K562 (cell line): ENCODE measurements around the gene SERPIND1. TPM values are rescaled to one million over a fixed set of nuclear protein-coding genes. Genes with fewer than 3 reads are reported as not detected.

Experiments
- ATAC-seq: fragments of 200-7000 bp; cut with Tn5 transposase; 3 replicates; pipeline ENCODE4 v1.9.1; 2020; ENCODE audit warnings: moderate library complexity
- BruUV-seq: library from RNA; stranded (reverse); fragments of 400-500 nt; replicated peaks from 2 replicates; lab custom pipeline; 2021; lab: Mats Ljungman, UMichigan
- CTCF ChIA-PET: fragments of 300-600 bp; formaldehyde crosslinking; extraction: SDS; loops from one replicate; lab custom pipeline; 2021; ENCODE audit warnings: low intra/inter-chr PET ratio; lab: Yijun Ruan, JAX
- POLR2A ChIA-PET: fragments of 300-600, 350-650 bp; sonication (Branson Sonifier 250); formaldehyde crosslinking; extraction: SDS; loops from one replicate; lab custom pipeline; 2021; ENCODE audit warnings: antibody characterized with exemption, inconsistent platforms; lab: Yijun Ruan, JAX
- DNase-seq, 4 experiments: peaks; one replicate each; pipeline versions ENCODE4 v3.0.0 to v3.0.0-alpha.2; 2011 to 2018; ENCODE audit warnings: low spot score in 3 of 4, mixed read lengths in 3 of 4; ENCODE audit errors: extremely low read depth in 1 of 4
- FAIRE-seq: peaks from 2 replicates; lab custom pipeline; 2011; peaks lifted over from hg19 to GRCh38; lab: Jason Lieb, UNC
- H2AFZ ChIP-seq: 2 replicates; pipeline ENCODE4 v1.6.0; 2011; ENCODE audit warnings: low read depth, low read length, control low read depth, inconsistent platforms
- H3K27ac ChIP-seq: fragments of 200-600 bp; 3 replicates; pipeline ENCODE4 v1.8.0; 2011; ENCODE audit warnings: low read depth, mild to moderate bottlenecking, control low read depth, inconsistent platforms, low read length, moderate library complexity, mixed read lengths; ENCODE audit errors: extremely low read depth
- H3K27me3 ChIP-seq, 2 experiments: fragments of 300-600 bp in 1 of 2; 2 replicates in 1 of 2; 3 replicates in 1 of 2; pipeline versions ENCODE4 v1.6.0 to v1.8.0; 2011; ENCODE audit warnings: inconsistent platforms in 2 of 2, low read length in 2 of 2, mild to moderate bottlenecking in 1 of 2, mixed read lengths in 1 of 2, moderate library complexity in 1 of 2; ENCODE audit not compliant: control insufficient read depth in 2 of 2, insufficient read depth in 2 of 2
- H3K36me3 ChIP-seq: fragments of 300-600 bp; 3 replicates; pipeline ENCODE4 v1.8.0; 2011; ENCODE audit warnings: mild to moderate bottlenecking, low read length, inconsistent platforms; ENCODE audit not compliant: control insufficient read depth, insufficient read depth
- H3K4me1 ChIP-seq, 2 experiments: fragments of 200-600 bp in 1 of 2; replicated peaks in 1 of 2; 2 replicates in 1 of 2; 3 replicates in 1 of 2; pipeline versions ENCODE4 v1.5.1 to v1.8.0; 2011; ENCODE audit warnings: inconsistent platforms in 2 of 2, low read length in 2 of 2, mild to moderate bottlenecking in 1 of 2, mixed read lengths in 1 of 2, moderate library complexity in 1 of 2; ENCODE audit not compliant: control insufficient read depth in 2 of 2, insufficient read depth in 2 of 2
- H3K4me2 ChIP-seq: 2 replicates; pipeline ENCODE4 v1.6.1; 2011; ENCODE audit warnings: low read length, control low read depth, inconsistent platforms, mixed read lengths; ENCODE audit not compliant: insufficient read depth
- H3K4me3 ChIP-seq: fragments of 200-600 bp; sonication (generic), shearing (Covaris generic); 2 replicates; pipeline ENCODE4 v1.5.1; 2016; ENCODE audit warnings: control low read depth, inconsistent platforms
- H3K79me2 ChIP-seq: fragments of 200-600 bp; 3 replicates; pipeline ENCODE4 v1.8.0; 2011; ENCODE audit warnings: low read length, inconsistent platforms; ENCODE audit not compliant: control insufficient read depth, insufficient read depth
- H3K9ac ChIP-seq, 2 experiments: 2 replicates each; pipeline versions ENCODE4 v1.6.0 to v1.6.1; 2011; ENCODE audit warnings: low read depth in 2 of 2, low read length in 2 of 2, control low read depth in 1 of 2, inconsistent platforms in 1 of 2, mild to moderate bottlenecking in 1 of 2, mixed read lengths in 1 of 2; ENCODE audit not compliant: insufficient read depth in 1 of 2
- H3K9me1 ChIP-seq: one replicate; pipeline ENCODE4 v1.6.0; 2011; ENCODE audit warnings: inconsistent platforms, mild to moderate bottlenecking, low read length, moderate library complexity; ENCODE audit not compliant: control insufficient read depth, insufficient read depth
- H3K9me3 ChIP-seq: replicated peaks from 2 replicates; pipeline ENCODE4 v1.5.1; 2011; ENCODE audit warnings: low read depth, low read length, inconsistent platforms; ENCODE audit not compliant: control insufficient read depth, insufficient read depth
- H4K20me1 ChIP-seq: replicated peaks from 2 replicates; pipeline ENCODE4 v1.6.1; 2011; ENCODE audit warnings: low read length, inconsistent platforms, mixed read lengths; ENCODE audit not compliant: control insufficient read depth, insufficient read depth
- ATF1 ChIP-seq, 2 experiments: fragments of 450-650 bp in 1 of 2; IDR thresholded peaks; 2 replicates each; pipeline ENCODE4 v1.6.1; 2016; ENCODE audit warnings: missing compliant biosample characterization in 1 of 2, missing genetic modification characterization in 1 of 2
- BRCA1 ChIP-seq, 2 experiments: fragments of 450-650 bp in 1 of 2; sonication (generic) in 1 of 2; formaldehyde crosslinking in 1 of 2; IDR thresholded peaks; 2 replicates each; pipeline versions ENCODE4 v1.5.0 to v1.6.1; 2017 to 2020; ENCODE audit warnings: mild to moderate bottlenecking in 1 of 2, missing genetic modification reagents in 1 of 2
- CHAMP1 ChIP-seq: fragments of 450-650 bp; IDR thresholded peaks from 2 replicates; pipeline ENCODE4 v1.6.1; 2016; ENCODE audit warnings: mild to moderate bottlenecking
- MAFK ChIP-seq: IDR thresholded peaks from 2 replicates; pipeline ENCODE4 v1.6.1; 2011; ENCODE audit warnings: low read length, improper control_type of control experiment
- MTF1 ChIP-seq: fragments of 250-450 bp; sonication (Bioruptor Pico); IDR thresholded peaks from 2 replicates; pipeline ENCODE4 v1.9.0; 2021; ENCODE audit warnings: moderate library complexity, mild to moderate bottlenecking, inconsistent platforms, borderline replicate concordance
- NFIX ChIP-seq: fragments of 250-450 bp; sonication (Bioruptor Pico); IDR thresholded peaks from 2 replicates; pipeline ENCODE4 v1.4.0; 2020; ENCODE audit warnings: low read depth, mild to moderate bottlenecking, moderate library complexity
- NFRKB ChIP-seq: fragments of 450-650 bp; IDR thresholded peaks from 2 replicates; pipeline ENCODE4 v1.6.1; 2016; ENCODE audit warnings: low read depth
- NFXL1 ChIP-seq: fragments of 450-650 bp; formaldehyde crosslinking; IDR thresholded peaks from 2 replicates; pipeline ENCODE4 v1.4.0; 2021; ENCODE audit warnings: mild to moderate bottlenecking
- NR3C1 ChIP-seq: sonication (generic); formaldehyde crosslinking; IDR thresholded peaks from 2 replicates; pipeline ENCODE4 v1.8.1; 2022; ENCODE audit warnings: missing genetic modification reagents
- PBX2 ChIP-seq, 2 experiments: IDR thresholded peaks in 1 of 2; conservative IDR thresholded peaks in 1 of 2; 2 replicates each; pipeline ENCODE4 v1.6.1; 2016; ENCODE audit warnings: low read depth in 2 of 2, mild to moderate bottlenecking in 1 of 2, missing compliant biosample characterization in 1 of 2, missing genetic modification characterization in 1 of 2, moderate library complexity in 1 of 2
- POLR2AphosphoS2 ChIP-seq: IDR thresholded peaks from 2 replicates; pipeline ENCODE4 v1.6.1; 2012; ENCODE audit warnings: low read length, improper control_type of control experiment
- RB1 ChIP-seq: fragments of 450-650 bp; IDR thresholded peaks from 2 replicates; pipeline ENCODE4 v1.6.1; 2017; ENCODE audit warnings: low read depth, mild to moderate bottlenecking
- RCOR1 ChIP-seq, 2 experiments: IDR thresholded peaks; 2 replicates each; pipeline ENCODE4 v1.6.1; 2012; ENCODE audit warnings: low read depth in 2 of 2, low read length in 2 of 2, borderline replicate concordance in 1 of 2, improper control_type of control experiment in 1 of 2
- SMARCA4 ChIP-seq: fragments of 450-650 bp; IDR thresholded peaks from 2 replicates; pipeline ENCODE4 v1.6.1; 2016
- ZFP36 ChIP-seq: fragments of 150-350 bp; IDR thresholded peaks from 2 replicates; pipeline ENCODE4 v1.6.1; 2018; ENCODE audit warnings: low read length, low read depth; ENCODE audit not compliant: partially characterized antibody
- ZNF766 ChIP-seq: fragments of 200-800 bp; sonication (Bioruptor generic); conservative IDR thresholded peaks from 2 replicates; pipeline ENCODE4 v1.6.1; 2016; ENCODE audit warnings: missing genetic modification characterization, missing compliant biosample characterization
- WGBS: fragments of 100-300 bp; shearing (Covaris generic); methylation state at CpG from one replicate; pipeline ENCODE4 v1.1.6; 2016; ENCODE audit warnings: low coverage, mixed read lengths; ENCODE audit not compliant: insufficient coverage; ENCODE audit errors: missing lambda C conversion rate; 5-methylcytosine and 5-hydroxymethylcytosine counted together
- in situ Hi-C: fragments of 300-500 bp; cut with MboI; formaldehyde crosslinking; loops from 4 replicates; pipeline ENCODE4 v1.15.0; 2018; ENCODE audit warnings: inconsistent platforms, mixed read lengths
- intact Hi-C: fragments of 100-400 bp; cut with micrococcal nuclease; formaldehyde crosslinking; loops from 2 replicates; pipeline ENCODE4 v1.14.2; 2022
- polyA plus RNA-seq, 8 experiments: library from polyadenylated mRNA; depleted of rRNA in 4 of 8; stranded (reverse) in 5 of 8; unstranded in 3 of 8; fragments of >200 nt; fragmentation: Nextera tagmentation in 2 of 8; fragmentation: Illumina TruSeq in 1 of 8; extraction: Ambion mirVana in 2 of 8; extraction: Trizol in 1 of 8; gene quantifications; 2 replicates each; pipeline versions ENCODE4 v1.2.1 to v1.2.3, GENCODE V29; 2011 to 2014; ENCODE audit warnings: inconsistent platforms in 1 of 8, missing spikeins in 1 of 8
- total RNA-seq, 7 experiments: library from RNA; depleted of rRNA in 6 of 7; stranded (reverse); fragments of >200 nt in 6 of 7; fragmentation: Illumina TruSeq in 2 of 7; extraction: Trizol in 2 of 7; gene quantifications; 2 replicates each; pipeline versions ENCODE4 v1.2.1 to v1.2.3, GENCODE V29; 2011 to 2021; ENCODE audit warnings: low replicate concordance in 1 of 7

Gene SERPIND1
- total and polyA plus RNA-seq, 9 of the 15 experiments (the other 6 are each of a cell fraction or from before 2014, with no cell fraction given) = 0.04 to 0.11 (median 0.09) TPM; not detected in 6

GRCh38 chr22:20805972-20806471 is 32.1 kb downstream of the SERPIND1 start:
- H3K9ac ChIP-seq = peak overlapping the region in 1 of 2 experiments; percentile 44; a peak in 1 of 4 replicates
- in situ Hi-C loops (no loop called here), intact Hi-C loops (loop anchor here (2.0 kb wide), 1 partner anchor 111 kb away; the partner anchor contains the start of gene CRKL)
- FAIRE-seq (no peak), DNase-seq (peak in 2 of 4 experiments; percentile 52 to 70), ATAC-seq (peak; percentile 35)
- 53% methylated on average over 3 of the region's 3 CpGs for WGBS
- H3K4me1 ChIP-seq = peaks cover 3 to 13% of the 10 kb centered on the region in 2 experiments; a peak in 3 of 5 replicates
- H3K36me3 ChIP-seq = peaks cover 88% of the 10 kb centered on the region
- H3K27ac ChIP-seq = no peak overlapping the region
- H3K79me2 ChIP-seq = no peaks in the 10 kb centered on the region
- H3K27me3 ChIP-seq = no peaks in the 10 kb centered on the region
- no peaks in the 10 kb centered on the region for H3K9me3 ChIP-seq
- no peak overlapping the region for H3K4me2 ChIP-seq
- POLR2A ChIA-PET = interaction anchor here (0.6 to 15.3 kb wide), 9 partner anchors 8 to 177 kb away, joined by 3 to 172 read pairs (median 4); partner anchors contain the start of gene LZTR1
- H3K4me3 ChIP-seq = no peak overlapping the region
- no TSS peak for BruUV-seq
- H3K9me1 ChIP-seq = no peaks in the 10 kb centered on the region
- peaks cover 8% of the 10 kb centered on the region; the same call in 1 of the 2 replicates for H4K20me1 ChIP-seq
- H2AFZ ChIP-seq = no peak overlapping the region
- CTCF ChIA-PET = interaction anchor here (0.6 to 1.6 kb wide), 2 partner anchors 80 to 202 kb away, joined by 3 to 7 read pairs; no protein-coding TSS in a partner anchor
- TF ChIP-seq SMARCA4 = peak; percentile 90
- TF ChIP-seq POLR2AphosphoS2 = no peak
- no peak for TF ChIP-seq CHAMP1
- peak; percentile 63 for TF ChIP-seq MAFK
- no peak for TF ChIP-seq BRCA1 (IDR thresholded peaks at IDR 0.05)
- no peak for TF ChIP-seq BRCA1 (CRISPR knock-in tag; IDR thresholded peaks at IDR 0.05)
- TF ChIP-seq ZNF766 (CRISPR knock-in tag) = no peak
- TF ChIP-seq PBX2 (CRISPR knock-in tag; IDR thresholded peaks at IDR 0.05; ENCODE audit: low read depth) = no peak
- no peak for TF ChIP-seq PBX2 (tag; conservative IDR thresholded peaks at IDR 0.05; ENCODE audit: low read depth)
- TF ChIP-seq MTF1 (CRISPR knock-in tag) = no peak
- TF ChIP-seq ATF1 (CRISPR knock-in tag; IDR thresholded peaks at IDR 0.05) = no peak
- TF ChIP-seq ATF1 (tag; IDR thresholded peaks at IDR 0.05) = no peak
- no peak; the same call in 1 of the 2 replicates for TF ChIP-seq RB1
- TF ChIP-seq RCOR1 (IDR thresholded peaks at IDR 0.05; ENCODE audit: borderline replicate concordance in 1 of 2, low read depth in 2 of 2, low read length in 2 of 2) = no peak
- no peak for TF ChIP-seq NFRKB
- TF ChIP-seq ZFP36 = peak; percentile 51
- no peak for TF ChIP-seq NR3C1 (CRISPR knock-in tag)
- no peak for TF ChIP-seq NFIX (CRISPR knock-in tag)
- TF ChIP-seq NFXL1 (CRISPR knock-in tag) = no peak
